Endothelial cell of umbilical vein (primary cell): ENCODE data around the gene AGT. TPM values are rescaled to one million over a fixed set of nuclear protein-coding genes. Genes with fewer than 3 reads are reported as not detected.

Source experiments
- BruUV-seq: library from RNA; stranded (reverse); fragments of 400-500 nt; replicated peaks from 2 replicates; lab custom pipeline; 2021; lab: Mats Ljungman, UMichigan
- CTCF ChIA-PET: fragments of 300-600, 350-600 bp; sonication (Branson Sonifier 250); formaldehyde crosslinking; loops from one replicate; lab custom pipeline; 2021; ENCODE audit warnings: antibody characterized with exemption, inconsistent platforms; lab: Charles Lee
- POLR2A ChIA-PET: fragments of 300-600, 350-600 bp; sonication (Branson Sonifier 250); formaldehyde crosslinking; loops from one replicate; lab custom pipeline; 2021; ENCODE audit warnings: antibody characterized with exemption, inconsistent platforms; lab: Charles Lee
- DNase-seq: peaks from one replicate; pipeline ENCODE4 v3.0.0-alpha.2; 2011; ENCODE audit warnings: low read depth, low spot score
- FAIRE-seq: peaks from 2 replicates; lab custom pipeline; 2011; peaks lifted over from hg19 to GRCh38; lab: Jason Lieb, UNC
- H2AFZ ChIP-seq: 2 replicates; pipeline ENCODE4 v1.6.0; 2012; ENCODE audit warnings: low read depth, low read length, control low read depth, inconsistent platforms
- H3K27ac ChIP-seq: 2 replicates; pipeline ENCODE4 v1.5.1; 2011; ENCODE audit warnings: low read depth, mild to moderate bottlenecking, control low read depth, low read length, moderate library complexity; ENCODE audit not compliant: insufficient read depth
- H3K27me3 ChIP-seq, 2 experiments: 2 replicates each; pipeline versions ENCODE4 v1.6.0 to v1.6.1; 2011; ENCODE audit warnings: low read length in 2 of 2, mixed read lengths in 1 of 2; ENCODE audit not compliant: control insufficient read depth in 2 of 2, insufficient read depth in 2 of 2
- H3K36me3 ChIP-seq, 2 experiments: 2 replicates in 1 of 2; 3 replicates in 1 of 2; pipeline ENCODE4 v1.5.1; 2011; ENCODE audit warnings: low read length in 2 of 2, mild to moderate bottlenecking in 1 of 2, moderate library complexity in 1 of 2; ENCODE audit not compliant: control insufficient read depth in 2 of 2, insufficient read depth in 2 of 2; ENCODE audit errors: extremely low read depth in 1 of 2
- H3K4me1 ChIP-seq: 3 replicates; pipeline ENCODE4 v1.5.1; 2011; ENCODE audit warnings: mild to moderate bottlenecking, low read length; ENCODE audit not compliant: control insufficient read depth, insufficient read depth; ENCODE audit errors: extremely low read depth
- H3K4me2 ChIP-seq: 2 replicates; pipeline ENCODE4 v1.6.1; 2011; ENCODE audit warnings: low read length, control low read depth, mixed read lengths; ENCODE audit not compliant: insufficient read depth
- H3K4me3 ChIP-seq, 3 experiments: fragments of 200-600 bp in 1 of 3; sonication (generic), shearing (Covaris generic) in 1 of 3; replicated peaks in 1 of 3; 2 replicates each; pipeline ENCODE4 v1.5.1; 2011 to 2016; ENCODE audit warnings: control low read depth in 3 of 3, low read length in 3 of 3, mild to moderate bottlenecking in 2 of 3, inconsistent platforms in 1 of 3, low read depth in 1 of 3, moderate library complexity in 1 of 3; ENCODE audit not compliant: insufficient read depth in 1 of 3
- H3K79me2 ChIP-seq: 2 replicates; pipeline ENCODE4 v1.6.0; 2012; ENCODE audit warnings: low read length, inconsistent platforms; ENCODE audit not compliant: control insufficient read depth, insufficient read depth
- H3K9ac ChIP-seq: replicated peaks from 2 replicates; pipeline ENCODE3; 2011; ENCODE audit warnings: low read length, control low read depth; ENCODE audit not compliant: insufficient read depth; ENCODE audit errors: extremely low read depth
- H3K9me1 ChIP-seq: replicated peaks from 3 replicates; pipeline ENCODE4 v1.6.0; 2011; ENCODE audit warnings: mild to moderate bottlenecking, low read length; ENCODE audit not compliant: control insufficient read depth, insufficient read depth; ENCODE audit errors: extremely low read depth
- H3K9me3 ChIP-seq: replicated peaks from 2 replicates; pipeline ENCODE4 v1.5.1; 2012; ENCODE audit warnings: low read length, inconsistent platforms; ENCODE audit not compliant: control insufficient read depth, insufficient read depth
- H4K20me1 ChIP-seq: replicated peaks from 2 replicates; pipeline ENCODE3; 2011; ENCODE audit warnings: mild to moderate bottlenecking, low read length; ENCODE audit not compliant: control insufficient read depth, insufficient read depth; ENCODE audit errors: extremely low read depth
- CTCF ChIP-seq, 2 donors: IDR thresholded peaks; 1 replicate in 1 of 2; 2 replicates in 1 of 2; pipeline ENCODE4 v1.5.1; 2011; ENCODE audit warnings: low read length in 2 of 2, mild to moderate bottlenecking in 2 of 2, moderate library complexity in 2 of 2, control low read depth in 1 of 2, inconsistent platforms in 1 of 2, low read depth in 1 of 2; ENCODE audit not compliant: insufficient read depth in 1 of 2; ENCODE audit errors: extremely low read depth in 1 of 2
- EZH2 ChIP-seq: IDR thresholded peaks from 2 replicates; pipeline ENCODE4 v1.6.1; 2012; ENCODE audit warnings: borderline replicate concordance, low read depth, mild to moderate bottlenecking, moderate library complexity, low read length, inconsistent platforms; ENCODE audit not compliant: severe bottlenecking
- GATA2 ChIP-seq: IDR thresholded peaks from 2 replicates; pipeline ENCODE4 v1.7.0; 2011; ENCODE audit warnings: low read depth, mild to moderate bottlenecking, moderate library complexity, mixed read lengths, low read length; ENCODE audit not compliant: insufficient read length, insufficient read depth
- JUN ChIP-seq: IDR thresholded peaks from 2 replicates; pipeline ENCODE4 v1.6.1; 2011; ENCODE audit warnings: borderline replicate concordance, low read depth; ENCODE audit not compliant: insufficient read length, insufficient read depth
- MAX ChIP-seq: IDR thresholded peaks from 2 replicates; pipeline ENCODE4 v1.6.1; 2011; ENCODE audit not compliant: insufficient read depth, insufficient read length
- POLR2A ChIP-seq: IDR thresholded peaks from 2 replicates; pipeline ENCODE4 v1.6.1; 2012; ENCODE audit warnings: low read depth, mild to moderate bottlenecking, control low read depth, low read length
- POLR2AphosphoS5 ChIP-seq: IDR thresholded peaks from 2 replicates; pipeline ENCODE4 v1.6.1; 2012; ENCODE audit warnings: low read depth, mild to moderate bottlenecking, control low read depth, low read length, moderate library complexity; ENCODE audit not compliant: insufficient read depth
- dilution Hi-C: fragments of 300-500 bp; cut with MboI; formaldehyde crosslinking; loops from one replicate; pipeline ENCODE4 v1.15.0; 2019; ENCODE audit warnings: low sequenced_read_pairs; ENCODE audit not compliant: extremely low pct_ligation_motif_present
- intact Hi-C: fragments of 100-400 bp; cut with micrococcal nuclease; formaldehyde crosslinking; loops from one replicate; pipeline ENCODE4 v1.10.0; 2022
- polyA plus RNA-seq, 4 experiments: library from polyadenylated mRNA; depleted of rRNA in 3 of 4; stranded (reverse) in 3 of 4; unstranded in 1 of 4; fragments of >200 nt; gene quantifications; 2 replicates each; pipeline versions ENCODE4 v1.2.1 to v1.2.3, GENCODE V29; 2011 to 2012; ENCODE audit warnings: missing spikeins in 1 of 4
- total RNA-seq: library from RNA; stranded (reverse); gene quantifications from 2 replicates; pipeline ENCODE4 v1.2.3, GENCODE V29; 2021

The AGT gene
- total and polyA plus RNA-seq, 2 donors (not counting 3 experiments of a cell fraction or from before 2014, with no cell fraction given) = not detected

- intact Hi-C loops (no loop called here), dilution Hi-C loops (no loop called here)
- Histone ChIP-seq H3K9me3 (no peaks in the 10 kb centered on the region), H4K20me1 (no peaks in the 10 kb centered on the region), H3K79me2 (no peaks in the 10 kb centered on the region), H3K4me2 (no peak overlapping the region), H3K9me1 (no peaks in the 10 kb centered on the region), H3K9ac (no peak overlapping the region), H3K4me3 (no peak overlapping the region), H3K36me3 (no peaks in the 10 kb centered on the region), H3K27ac (no peak overlapping the region), H3K27me3 (no peaks in the 10 kb centered on the region), H3K4me1 (no peaks in the 10 kb centered on the region), H2AFZ (no peak overlapping the region)
- ChIA-PET POLR2A (no interaction called here), CTCF (no interaction called here)
- FAIRE-seq = no peak
- DNase-seq = no peak
- TF ChIP-seq JUN (no peak), EZH2 (no peak), POLR2A (no peak), CTCF (IDR thresholded peaks at IDR 0.05; ENCODE audit: extremely low read depth in 1 of 2, insufficient read depth in 1 of 2, low read depth in 1 of 2, low read length in 2 of 2) (no peak), MAX (no peak), POLR2AphosphoS5 (no peak)
- no TSS peak for BruUV-seq
These were observed 30.5 kb upstream of the AGT start for GRCh38 chr1:230744382-230744781.

GRCh38 chr1:230743899-230744298, 30.0 kb upstream of the AGT start:
- TF ChIP-seq GATA2 (no peak), POLR2A (no peak), JUN (no peak), POLR2AphosphoS5 (no peak)
- H3K27me3 ChIP-seq = no peaks in the 10 kb centered on the region
- H3K9ac ChIP-seq = no peak overlapping the region
- H3K36me3 ChIP-seq = no peaks in the 10 kb centered on the region
- BruUV-seq = no TSS peak
- no peak overlapping the region for H3K27ac ChIP-seq
- no peaks in the 10 kb centered on the region for H3K9me3 ChIP-seq
- no peaks in the 10 kb centered on the region for H3K4me1 ChIP-seq
- H2AFZ ChIP-seq = no peak overlapping the region
- dilution Hi-C loops = no loop called here
- FAIRE-seq (no peak), DNase-seq (no peak)
- no peak overlapping the region for H3K4me2 ChIP-seq
- intact Hi-C loops = no loop called here
- H3K9me1 ChIP-seq = no peaks in the 10 kb centered on the region
- H3K4me3 ChIP-seq = no peak overlapping the region
- CTCF ChIA-PET = no interaction called here
- no peaks in the 10 kb centered on the region for H3K79me2 ChIP-seq
- no peaks in the 10 kb centered on the region for H4K20me1 ChIP-seq
- POLR2A ChIA-PET = no interaction called here
